Measurements from ENCODE around the gene CDH8.

Gene CDH8

DNA sequence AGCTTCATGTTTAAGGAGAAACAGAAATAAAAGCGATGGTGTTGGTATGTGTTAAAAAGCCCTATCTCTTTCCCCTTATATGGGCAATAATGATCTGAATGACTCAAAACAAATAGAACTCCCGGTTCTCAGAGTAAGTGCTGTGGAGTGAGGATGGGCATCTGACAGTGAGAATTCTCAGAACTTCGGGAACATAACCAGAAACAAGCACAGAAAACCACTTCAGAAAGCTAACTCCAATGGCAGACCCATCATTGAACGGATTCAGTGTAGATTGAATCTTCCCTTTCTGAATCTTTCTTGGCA, 67.2 kb downstream of the CDH8 start:
- ATAC-seq (ENCODE audit: low read depth) = no peak
- no peaks in the 10 kb centered on the region for H3K9me3 ChIP-seq (ENCODE audit: severe bottlenecking)
- no peaks in the 10 kb centered on the region for H3K36me3 ChIP-seq (ENCODE audit: low read depth)

GRCh38 chr16:61968242-61969076, 67.8 kb downstream of the CDH8 start:
- no peak overlapping the region for H3K4me3 ChIP-seq (ENCODE audit: severe bottlenecking)
- H3K36me3 ChIP-seq (ENCODE audit: low read depth) = no peaks in the 10 kb centered on the region
- ATAC-seq (ENCODE audit: low read depth) = no peak
- no peak overlapping the region for H3K27ac ChIP-seq (ENCODE audit: poor library complexity, severe bottlenecking)
- H3K9me3 ChIP-seq (ENCODE audit: severe bottlenecking) = no peaks in the 10 kb centered on the region
- no peak for TF ChIP-seq CTCF (IDR thresholded peaks at IDR 0.05; ENCODE audit: poor library complexity, severe bottlenecking)
- DNase-seq (ENCODE audit: low spot score) = no peak
- H3K4me1 ChIP-seq (ENCODE audit: insufficient read depth, poor library complexity, severe bottlenecking) = no peaks in the 10 kb centered on the region
- H3K27me3 ChIP-seq (ENCODE audit: insufficient read depth, poor library complexity, severe bottlenecking) = no peaks in the 10 kb centered on the region

More for the DNA sequence above, 67.2 kb downstream of the CDH8 start:
- Histone ChIP-seq H3K27me3 (ENCODE audit: insufficient read depth, poor library complexity, severe bottlenecking) (no peaks in the 10 kb centered on the region), H3K4me1 (ENCODE audit: insufficient read depth, poor library complexity, severe bottlenecking) (no peaks in the 10 kb centered on the region), H3K4me3 (ENCODE audit: severe bottlenecking) (no peak overlapping the region), H3K27ac (ENCODE audit: poor library complexity, severe bottlenecking) (no peak overlapping the region)
- DNase-seq (ENCODE audit: low spot score) = no peak
- no peak for TF ChIP-seq CTCF (IDR thresholded peaks at IDR 0.05; ENCODE audit: poor library complexity, severe bottlenecking)

- no peaks in the 10 kb centered on the region for H3K9me3 ChIP-seq (ENCODE audit: severe bottlenecking)
- H3K4me3 ChIP-seq (ENCODE audit: severe bottlenecking) = no peak overlapping the region
- peaks cover 15% of the 10 kb centered on the region for H3K27me3 ChIP-seq (ENCODE audit: insufficient read depth, poor library complexity, severe bottlenecking)
- no peak for ATAC-seq (ENCODE audit: low read depth)
- H3K27ac ChIP-seq (ENCODE audit: poor library complexity, severe bottlenecking) = no peak overlapping the region
- no peak for TF ChIP-seq CTCF (IDR thresholded peaks at IDR 0.05; ENCODE audit: poor library complexity, severe bottlenecking)
- no peak for DNase-seq (ENCODE audit: low spot score)
- H3K36me3 ChIP-seq (ENCODE audit: low read depth) = no peaks in the 10 kb centered on the region
- no peaks in the 10 kb centered on the region for H3K4me1 ChIP-seq (ENCODE audit: insufficient read depth, poor library complexity, severe bottlenecking)
These were observed 79.0 kb downstream of the CDH8 start for GRCh38 chr16:61957075-61957855.

DNA sequence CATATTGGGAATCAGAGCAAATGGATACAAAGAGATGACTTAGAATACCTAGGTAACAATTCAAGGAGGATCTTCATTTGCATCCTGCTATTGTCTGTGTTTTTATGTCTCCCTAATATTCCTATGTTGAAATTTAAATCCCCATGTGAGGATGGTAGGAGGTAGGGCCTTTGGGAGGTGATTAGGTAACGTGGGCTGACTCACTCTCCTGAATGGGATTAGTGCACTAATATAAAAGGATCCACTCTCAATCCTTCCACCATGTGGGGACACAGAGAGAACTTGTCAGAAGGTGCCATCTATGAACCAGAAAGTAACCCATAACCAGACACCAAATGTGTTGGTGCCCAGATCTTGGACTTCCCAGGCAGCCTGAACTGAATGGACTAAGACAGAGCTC, 83.4 kb downstream of the CDH8 start:
- Histone ChIP-seq H3K27me3 (ENCODE audit: insufficient read depth, poor library complexity, severe bottlenecking) (peaks cover 15% of the 10 kb centered on the region), H3K9me3 (ENCODE audit: severe bottlenecking) (no peaks in the 10 kb centered on the region), H3K4me1 (ENCODE audit: insufficient read depth, poor library complexity, severe bottlenecking) (no peaks in the 10 kb centered on the region), H3K36me3 (ENCODE audit: low read depth) (no peaks in the 10 kb centered on the region), H3K4me3 (ENCODE audit: severe bottlenecking) (no peak overlapping the region), H3K27ac (ENCODE audit: poor library complexity, severe bottlenecking) (no peak overlapping the region)
- 0 out of 3 replicates have a peak, but pooled peaks have one; percentile 42 for ATAC-seq (ENCODE audit: low read depth)
- no peak for TF ChIP-seq CTCF (IDR thresholded peaks at IDR 0.05; ENCODE audit: poor library complexity, severe bottlenecking)
- DNase-seq (ENCODE audit: low spot score) = no peak

Data from RWPE2 (cell line).